ENCODE results near the gene SUGT1. TPM values are rescaled to one million over a fixed set of nuclear protein-coding genes. Genes with fewer than 3 reads are reported as not detected.

The SUGT1 gene
- polyA plus RNA-seq, 1 donor from 2014 or later: 57.5 TPM

- Histone ChIP-seq H3K79me2 (replicated peaks; ENCODE audit: insufficient read depth, low read length) (no peaks in the 10 kb centered on the region), H3K27ac (ENCODE audit: low read length) (no peak within 1 kb of the TSS), H3K27me3 (ENCODE audit: insufficient read depth, low read depth, low read length) (no peaks in the 10 kb centered on the region), H3F3A (ENCODE audit: insufficient read depth, low read length, poor library complexity, severe bottlenecking) (no peaks in the 10 kb centered on the region), H3K9me3 (ENCODE audit: low read length) (no peaks in the 10 kb centered on the region), H3K9ac (ENCODE audit: low read length) (no peak within 1 kb of the TSS), H3K4me3 (ENCODE audit: low read length) (no peak within 1 kb of the TSS), H3K36me3 (ENCODE audit: insufficient read depth, low read length) (no peaks in the 10 kb centered on the region), H4K20me1 (ENCODE audit: insufficient read depth) (no peaks in the 10 kb centered on the region), H3K9me2 (ENCODE audit: insufficient read depth, low read length) (no peaks in the 10 kb centered on the region), H2AFZ (ENCODE audit: low read depth, low read length) (no peak within 1 kb of the TSS), H3K4me2 (ENCODE audit: low read length) (no peak within 1 kb of the TSS)
- TF ChIP-seq SMC3 (conservative IDR thresholded peaks at IDR 0.05; ENCODE audit: poor library complexity) (no peak), EP300 (conservative IDR thresholded peaks at IDR 0.05; ENCODE audit: poor library complexity, severe bottlenecking) (no peak), RAD21 (conservative IDR thresholded peaks at IDR 0.05) (no peak), TAF1 (IDR thresholded peaks at IDR 0.05; ENCODE audit: low read depth) (no peak), POLR2AphosphoS5 (IDR thresholded peaks at IDR 0.05) (no peak), EZH2 (IDR thresholded peaks at IDR 0.05; ENCODE audit: borderline replicate concordance, insufficient read depth, low read length, poor library complexity, severe bottlenecking) (no peak), MXI1 (conservative IDR thresholded peaks at IDR 0.05; ENCODE audit: poor library complexity, severe bottlenecking) (no peak), REST (IDR thresholded peaks at IDR 0.05; ENCODE audit: borderline replicate concordance) (no peak)
- TF ChIP-seq, protein P1, sequence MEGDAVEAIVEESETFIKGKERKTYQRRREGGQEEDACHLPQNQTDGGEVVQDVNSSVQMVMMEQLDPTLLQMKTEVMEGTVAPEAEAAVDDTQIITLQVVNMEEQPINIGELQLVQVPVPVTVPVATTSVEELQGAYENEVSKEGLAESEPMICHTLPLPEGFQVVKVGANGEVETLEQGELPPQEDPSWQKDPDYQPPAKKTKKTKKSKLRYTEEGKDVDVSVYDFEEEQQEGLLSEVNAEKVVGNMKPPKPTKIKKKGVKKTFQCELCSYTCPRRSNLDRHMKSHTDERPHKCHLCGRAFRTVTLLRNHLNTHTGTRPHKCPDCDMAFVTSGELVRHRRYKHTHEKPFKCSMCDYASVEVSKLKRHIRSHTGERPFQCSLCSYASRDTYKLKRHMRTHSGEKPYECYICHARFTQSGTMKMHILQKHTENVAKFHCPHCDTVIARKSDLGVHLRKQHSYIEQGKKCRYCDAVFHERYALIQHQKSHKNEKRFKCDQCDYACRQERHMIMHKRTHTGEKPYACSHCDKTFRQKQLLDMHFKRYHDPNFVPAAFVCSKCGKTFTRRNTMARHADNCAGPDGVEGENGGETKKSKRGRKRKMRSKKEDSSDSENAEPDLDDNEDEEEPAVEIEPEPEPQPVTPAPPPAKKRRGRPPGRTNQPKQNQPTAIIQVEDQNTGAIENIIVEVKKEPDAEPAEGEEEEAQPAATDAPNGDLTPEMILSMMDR (IDR thresholded peaks at IDR 0.05; ENCODE audit: poor library complexity, severe bottlenecking): no peak
These were observed 10.5 kb upstream of the SUGT1 start, which contains the start of gene HNRNPA1L2 for GRCh38 chr13:52642131-52642530. HNRNPA1L2 (plus strand) TSS chr13:52642431; CDS start chr13:52642493, 62 bp downstream.

GRCh38 chr13:52644108-52644507 lies 8.5 kb upstream of the SUGT1 start:
- H3F3A ChIP-seq (ENCODE audit: insufficient read depth, low read length, poor library complexity, severe bottlenecking): no peaks in the 10 kb centered on the region
- H3K79me2 ChIP-seq (replicated peaks; ENCODE audit: insufficient read depth, low read length): no peaks in the 10 kb centered on the region
- no peak overlapping the region for H3K9ac ChIP-seq (ENCODE audit: low read length)
- no peak overlapping the region for H2AFZ ChIP-seq (ENCODE audit: low read depth, low read length)
- TF ChIP-seq, protein P1 (IDR thresholded peaks at IDR 0.05; ENCODE audit: poor library complexity, severe bottlenecking): no peak
- TF ChIP-seq TAF1 (IDR thresholded peaks at IDR 0.05; ENCODE audit: low read depth) (no peak), RAD21 (conservative IDR thresholded peaks at IDR 0.05) (no peak), MXI1 (conservative IDR thresholded peaks at IDR 0.05; ENCODE audit: poor library complexity, severe bottlenecking) (no peak), SMC3 (conservative IDR thresholded peaks at IDR 0.05; ENCODE audit: poor library complexity) (no peak), EZH2 (IDR thresholded peaks at IDR 0.05; ENCODE audit: borderline replicate concordance, insufficient read depth, low read length, poor library complexity, severe bottlenecking) (no peak)
- no peaks in the 10 kb centered on the region for H3K27me3 ChIP-seq (ENCODE audit: insufficient read depth, low read depth, low read length)
- no peaks in the 10 kb centered on the region for H3K9me2 ChIP-seq (ENCODE audit: insufficient read depth, low read length)
- no peak overlapping the region for H3K27ac ChIP-seq (ENCODE audit: low read length)
- H3K36me3 ChIP-seq (ENCODE audit: insufficient read depth, low read length): no peaks in the 10 kb centered on the region
- H3K4me2 ChIP-seq (ENCODE audit: low read length): no peak overlapping the region
- H3K9me3 ChIP-seq (ENCODE audit: low read length): no peaks in the 10 kb centered on the region
- H3K4me3 ChIP-seq (ENCODE audit: low read length): no peak overlapping the region
- H4K20me1 ChIP-seq (ENCODE audit: insufficient read depth): no peaks in the 10 kb centered on the region

Data from neural cell (in vitro differentiated cells).